OCI-LY1 (cell line): ENCODE results near the gene MBOAT2.

ENCODE experiments used
- H2AFZ ChIP-seq: fragments of 200-600 bp; sonication (generic), shearing (Covaris generic); 2 replicates; pipeline ENCODE4 v1.6.0; 2014; ENCODE audit warnings: antibody characterized with exemption, mild to moderate bottlenecking, low read length
- H3F3A ChIP-seq: fragments of 200-600 bp; sonication (generic), shearing (Covaris generic); 2 replicates; pipeline ENCODE4 v1.6.0; 2014; ENCODE audit warnings: mild to moderate bottlenecking, antibody characterized with exemption, low read length, moderate library complexity; ENCODE audit not compliant: insufficient read depth
- H3K27ac ChIP-seq: fragments of 200-600 bp; sonication (generic); 2 replicates; pipeline ENCODE4 v1.5.1; 2014; ENCODE audit warnings: low read length, mixed run types, mild to moderate bottlenecking, low read depth; ENCODE audit not compliant: poor library complexity, severe bottlenecking
- H3K27me3 ChIP-seq: fragments of 200-600 bp; sonication (generic); 2 replicates; pipeline ENCODE4 v1.6.0; 2014; ENCODE audit warnings: antibody characterized with exemption, mild to moderate bottlenecking, low read length, moderate library complexity; ENCODE audit not compliant: insufficient read depth
- H3K36me3 ChIP-seq: fragments of 200-600 bp; sonication (generic); 2 replicates; pipeline ENCODE4 v1.6.1; 2014; ENCODE audit warnings: mild to moderate bottlenecking, antibody characterized with exemption, low read length, moderate library complexity, mixed read lengths; ENCODE audit not compliant: insufficient read depth
- H3K4me1 ChIP-seq: fragments of 200-600 bp; sonication (generic); 2 replicates; pipeline ENCODE4 v1.5.1; 2014; ENCODE audit warnings: mild to moderate bottlenecking, low read length, moderate library complexity; ENCODE audit not compliant: insufficient read depth, severe bottlenecking
- H3K4me2 ChIP-seq: fragments of 200-600 bp; sonication (generic), shearing (Covaris generic); 2 replicates; pipeline ENCODE4 v1.6.1; 2014; ENCODE audit warnings: low read length
- H3K4me3 ChIP-seq: fragments of 200-600 bp; sonication (generic); 2 replicates; pipeline ENCODE4 v1.5.1; 2014; ENCODE audit warnings: low read length, low read depth, mild to moderate bottlenecking, mixed read lengths; ENCODE audit not compliant: poor library complexity, severe bottlenecking
- H3K79me2 ChIP-seq: fragments of 200-600 bp; shearing (Covaris generic); 2 replicates; pipeline ENCODE4 v1.6.1; 2016; ENCODE audit warnings: mixed run types, low read length, mixed read lengths; ENCODE audit not compliant: insufficient read depth
- H3K9ac ChIP-seq: fragments of 200-600 bp; sonication (generic), shearing (Covaris generic); 2 replicates; pipeline ENCODE4 v1.6.1; 2014; ENCODE audit warnings: mild to moderate bottlenecking, low read length, mixed read lengths
- H3K9me2 ChIP-seq: fragments of 200-600 bp; sonication (generic), shearing (Covaris generic); 2 replicates; pipeline ENCODE4 v1.6.1; 2014; ENCODE audit warnings: low read depth, mild to moderate bottlenecking, low read length, mixed read lengths
- H3K9me3 ChIP-seq: fragments of 200-600 bp; shearing (Covaris generic); 2 replicates; pipeline ENCODE4 v1.6.1; 2014; ENCODE audit warnings: low read length, mixed read lengths
- H4K20me1 ChIP-seq: fragments of 200-600 bp; sonication (generic), shearing (Covaris generic); 2 replicates; pipeline ENCODE4 v1.6.0; 2016; ENCODE audit warnings: mild to moderate bottlenecking, low read length; ENCODE audit not compliant: insufficient read depth
- CTCF ChIP-seq: fragments of 200-600 bp; sonication (generic), shearing (Covaris generic); IDR thresholded peaks from 2 replicates; pipeline ENCODE4 v1.5.1; 2017; ENCODE audit warnings: mild to moderate bottlenecking, antibody characterized with exemption, low read length, moderate library complexity, mixed read lengths
- EZH2 ChIP-seq: fragments of 200-600 bp; sonication (generic), shearing (Covaris generic); IDR thresholded peaks from 2 replicates; pipeline ENCODE4 v1.8.0; 2017; ENCODE audit warnings: borderline replicate concordance, mixed run types, mild to moderate bottlenecking, antibody characterized with exemption, low read length, moderate library complexity, mixed read lengths

The MBOAT2 gene

GRCh38 chr2:9018109-9018508, 14.6 kb upstream of the MBOAT2 start:
- Histone ChIP-seq H3K4me1 (no peaks in the 10 kb centered on the region), H3K4me3 (no peak overlapping the region), H3K4me2 (no peak overlapping the region), H2AFZ (no peak overlapping the region), H3K36me3 (no peaks in the 10 kb centered on the region), H3K79me2 (no peaks in the 10 kb centered on the region), H3K9me3 (no peaks in the 10 kb centered on the region), H4K20me1 (no peaks in the 10 kb centered on the region), H3K27me3 (no peaks in the 10 kb centered on the region), H3K9ac (no peak overlapping the region), H3K27ac (no peak overlapping the region), H3F3A (no peaks in the 10 kb centered on the region), H3K9me2 (no peaks in the 10 kb centered on the region)
- TF ChIP-seq CTCF = no peak
- no peak for TF ChIP-seq EZH2

GRCh38 chr2:9017411-9017810, 13.9 kb upstream of the MBOAT2 start:
- TF ChIP-seq CTCF = no peak
- no peak for TF ChIP-seq EZH2
- Histone ChIP-seq H3K4me1 (no peaks in the 10 kb centered on the region), H3K9me2 (no peaks in the 10 kb centered on the region), H3K79me2 (no peaks in the 10 kb centered on the region), H3K36me3 (no peaks in the 10 kb centered on the region), H3K4me3 (no peak overlapping the region), H4K20me1 (no peaks in the 10 kb centered on the region), H3K9me3 (no peaks in the 10 kb centered on the region), H3K4me2 (no peak overlapping the region), H2AFZ (no peak overlapping the region), H3F3A (no peaks in the 10 kb centered on the region), H3K27ac (no peak overlapping the region), H3K9ac (no peak overlapping the region), H3K27me3 (no peaks in the 10 kb centered on the region)

- H3K4me2 ChIP-seq = no peak overlapping the region
- no peaks in the 10 kb centered on the region for H3K79me2 ChIP-seq
- no peaks in the 10 kb centered on the region for H3K4me1 ChIP-seq
- no peaks in the 10 kb centered on the region for H3K9me2 ChIP-seq
- no peak overlapping the region for H3K4me3 ChIP-seq
- H4K20me1 ChIP-seq = no peaks in the 10 kb centered on the region
- no peaks in the 10 kb centered on the region for H3K9me3 ChIP-seq
- H2AFZ ChIP-seq = no peak overlapping the region
- no peaks in the 10 kb centered on the region for H3K36me3 ChIP-seq
- H3K27me3 ChIP-seq = no peaks in the 10 kb centered on the region
- no peak for TF ChIP-seq EZH2
- TF ChIP-seq CTCF = no peak
- no peak overlapping the region for H3K9ac ChIP-seq
- H3F3A ChIP-seq = no peaks in the 10 kb centered on the region
- H3K27ac ChIP-seq = no peak overlapping the region
These were observed 12.5 kb upstream of the MBOAT2 start for GRCh38 chr2:9015998-9016397.
